Right atrium auricular region (tissue), 2 donors: Measurements from ENCODE around the gene CADM1. TPM values are rescaled to one million over a fixed set of nuclear protein-coding genes. Genes with fewer than 3 reads are reported as not detected.

Experiments
- DNase-seq: peaks from one replicate; pipeline ENCODE4 v3.0.0-alpha.2; 2019; ENCODE audit warnings: low spot score
- H3K27ac ChIP-seq, 2 donors: fragments of 200-600 bp; sonication (generic); 1 replicate in 1 of 2; 2 replicates in 1 of 2; pipeline ENCODE4 v1.5.1; 2016 to 2019
- H3K27me3 ChIP-seq, 2 donors: fragments of 200-600 bp; sonication (generic); one replicate each; pipeline versions ENCODE4 v1.5.1 to v1.6.0; 2017 to 2019
- H3K36me3 ChIP-seq: fragments of 200-600 bp; sonication (generic); one replicate; pipeline ENCODE4 v1.5.1; 2016
- H3K4me1 ChIP-seq, 2 donors: fragments of 200-600 bp; sonication (generic); one replicate each; pipeline versions ENCODE4 v1.5.1 to v1.6.0; 2017 to 2019
- H3K4me3 ChIP-seq, 2 donors: fragments of 200-600 bp; sonication (generic); 1 replicate in 1 of 2; 2 replicates in 1 of 2; pipeline ENCODE4 v1.5.1; 2017 to 2019; ENCODE audit warnings: mild to moderate bottlenecking in 1 of 2, moderate library complexity in 1 of 2
- H3K9me3 ChIP-seq, 2 donors: fragments of 200-600 bp; sonication (generic); one replicate each; pipeline ENCODE4 v1.5.1; 2019
- total RNA-seq, 2 donors: library from RNA; depleted of rRNA; stranded (reverse); fragments of >200 nt; gene quantifications; one replicate each; pipeline ENCODE4 v1.1.0, GENCODE V29; 2016
- TF ChIP-seq, protein P1 (sequence below), 2 donors: fragments of 200-600 bp; sonication (generic); IDR thresholded peaks; one replicate each; pipeline ENCODE4 v1.5.1; 2019; ENCODE audit warnings: antibody characterized with exemption in 2 of 2

Gene CADM1
- total RNA-seq, 2 donors from 2014 or later = 19.8 to 33.9 TPM

GRCh38 chr11:115238791-115239190 is 265.4 kb downstream of the CADM1 start:
- TF ChIP-seq, protein P1, sequence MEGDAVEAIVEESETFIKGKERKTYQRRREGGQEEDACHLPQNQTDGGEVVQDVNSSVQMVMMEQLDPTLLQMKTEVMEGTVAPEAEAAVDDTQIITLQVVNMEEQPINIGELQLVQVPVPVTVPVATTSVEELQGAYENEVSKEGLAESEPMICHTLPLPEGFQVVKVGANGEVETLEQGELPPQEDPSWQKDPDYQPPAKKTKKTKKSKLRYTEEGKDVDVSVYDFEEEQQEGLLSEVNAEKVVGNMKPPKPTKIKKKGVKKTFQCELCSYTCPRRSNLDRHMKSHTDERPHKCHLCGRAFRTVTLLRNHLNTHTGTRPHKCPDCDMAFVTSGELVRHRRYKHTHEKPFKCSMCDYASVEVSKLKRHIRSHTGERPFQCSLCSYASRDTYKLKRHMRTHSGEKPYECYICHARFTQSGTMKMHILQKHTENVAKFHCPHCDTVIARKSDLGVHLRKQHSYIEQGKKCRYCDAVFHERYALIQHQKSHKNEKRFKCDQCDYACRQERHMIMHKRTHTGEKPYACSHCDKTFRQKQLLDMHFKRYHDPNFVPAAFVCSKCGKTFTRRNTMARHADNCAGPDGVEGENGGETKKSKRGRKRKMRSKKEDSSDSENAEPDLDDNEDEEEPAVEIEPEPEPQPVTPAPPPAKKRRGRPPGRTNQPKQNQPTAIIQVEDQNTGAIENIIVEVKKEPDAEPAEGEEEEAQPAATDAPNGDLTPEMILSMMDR (IDR thresholded peaks at IDR 0.05) = no peak
- no peak overlapping the region for H3K4me3 ChIP-seq
- H3K27ac ChIP-seq = no peak overlapping the region
- no peaks in the 10 kb centered on the region for H3K9me3 ChIP-seq
- no peaks in the 10 kb centered on the region for H3K36me3 ChIP-seq
- no peak for DNase-seq
- H3K4me1 ChIP-seq = peaks cover 0 to 4% of the 10 kb centered on the region in 2 donors
- H3K27me3 ChIP-seq = no peaks in the 10 kb centered on the region

- no peaks in the 10 kb centered on the region for H3K27me3 ChIP-seq
- H3K4me3 ChIP-seq = no peak overlapping the region
- no peaks in the 10 kb centered on the region for H3K9me3 ChIP-seq
- H3K27ac ChIP-seq = no peak overlapping the region
- DNase-seq = no peak
- TF ChIP-seq, protein P1 (IDR thresholded peaks at IDR 0.05) = no peak
- peaks cover 0 to 4% of the 10 kb centered on the region in 2 donors for H3K4me1 ChIP-seq
- no peaks in the 10 kb centered on the region for H3K36me3 ChIP-seq
These were observed 266.1 kb downstream of the CADM1 start for GRCh38 chr11:115238086-115238485.

- Histone ChIP-seq H3K4me3 (no peak overlapping the region), H3K27me3 (no peaks in the 10 kb centered on the region), H3K36me3 (no peaks in the 10 kb centered on the region), H3K4me1 (peaks cover 0 to 4% of the 10 kb centered on the region in 2 donors), H3K27ac (no peak overlapping the region), H3K9me3 (no peaks in the 10 kb centered on the region)
- no peak for DNase-seq
- TF ChIP-seq, protein P1 (IDR thresholded peaks at IDR 0.05) = no peak
These were observed 266.6 kb downstream of the CADM1 start for GRCh38 chr11:115237578-115237977.

DNA sequence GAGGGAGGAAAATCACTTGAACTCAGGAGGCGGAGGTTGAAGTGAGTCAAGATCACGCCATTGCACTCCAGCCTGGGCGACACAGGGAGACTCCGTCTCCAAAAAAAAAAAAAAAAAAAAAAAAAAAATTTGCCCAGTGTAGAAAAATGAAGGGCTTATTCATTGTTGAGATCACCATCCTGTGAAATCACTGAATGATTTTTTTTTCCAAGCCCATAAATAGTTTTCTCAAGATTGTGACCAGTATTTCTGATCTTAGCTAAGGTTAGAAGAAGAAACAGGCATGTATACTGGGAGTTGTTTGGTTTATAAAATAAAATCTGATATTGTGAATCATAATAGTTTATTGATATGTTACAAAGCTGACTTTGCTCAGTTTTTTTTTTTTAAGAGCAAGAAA is 269.4 kb downstream of the CADM1 start:
- TF ChIP-seq, protein P1 (IDR thresholded peaks at IDR 0.05) = no peak
- Histone ChIP-seq H3K4me3 (no peak overlapping the region), H3K27me3 (no peaks in the 10 kb centered on the region), H3K27ac (no peak overlapping the region), H3K9me3 (no peaks in the 10 kb centered on the region), H3K36me3 (peaks cover 4% of the 10 kb centered on the region), H3K4me1 (no peaks in the 10 kb centered on the region)
- DNase-seq = no peak

- H3K4me3 ChIP-seq = no peak overlapping the region
- no peaks in the 10 kb centered on the region for H3K9me3 ChIP-seq
- TF ChIP-seq, protein P1 (IDR thresholded peaks at IDR 0.05) = no peak
- H3K27me3 ChIP-seq = no peaks in the 10 kb centered on the region
- DNase-seq = no peak
- H3K4me1 ChIP-seq = no peaks in the 10 kb centered on the region
- no peak overlapping the region for H3K27ac ChIP-seq
- H3K36me3 ChIP-seq = peaks cover 4% of the 10 kb centered on the region
These were observed 277.7 kb downstream of the CADM1 start for GRCh38 chr11:115226556-115226955.

DNA sequence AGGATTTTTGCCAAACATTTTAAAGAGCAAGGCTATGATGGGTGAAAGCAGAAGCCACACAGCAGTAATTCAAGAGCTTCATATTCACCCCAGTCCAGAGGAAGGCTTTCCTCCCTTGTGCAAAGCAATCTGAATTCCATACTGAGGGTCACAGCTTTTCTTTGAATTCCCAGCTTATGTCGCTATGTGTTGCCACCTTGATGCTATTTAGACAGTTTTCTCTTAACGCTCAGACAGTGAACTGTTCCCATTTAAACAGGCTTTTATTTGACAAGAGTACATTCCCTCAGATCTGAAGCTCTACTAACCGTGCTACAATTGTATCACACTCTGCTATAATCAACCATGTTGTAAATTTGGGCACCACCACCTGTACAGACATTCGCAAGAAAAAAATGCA is 279.7 kb downstream of the CADM1 start:
- no peaks in the 10 kb centered on the region for H3K27me3 ChIP-seq
- H3K36me3 ChIP-seq = no peaks in the 10 kb centered on the region
- H3K27ac ChIP-seq = no peak overlapping the region
- no peaks in the 10 kb centered on the region for H3K4me1 ChIP-seq
- TF ChIP-seq, protein P1 (IDR thresholded peaks at IDR 0.05) = no peak
- no peaks in the 10 kb centered on the region for H3K9me3 ChIP-seq
- no peak overlapping the region for H3K4me3 ChIP-seq
- DNase-seq = no peak
